PC-9 (cell line): ENCODE data around the gene SYCP2.

Experiments used
- CTCF ChIP-seq: fragments of 200-600 bp; sonication (generic); conservative IDR thresholded peaks from 2 replicates; pipeline ENCODE4 v1.6.1; 2017; ENCODE audit warnings: mixed run types, antibody characterized with exemption, mild to moderate bottlenecking, moderate library complexity
- EZH2 ChIP-seq: fragments of 200-600 bp; sonication (generic); IDR thresholded peaks from 2 replicates; pipeline ENCODE4 v1.8.0; 2017; ENCODE audit warnings: antibody characterized with exemption, low read depth

GRCh38 chr20:59925359-59925758 lies 8.1 kb downstream of the SYCP2 start:
- TF ChIP-seq CTCF = no peak
- no peak for TF ChIP-seq EZH2
